K562 (cell line): ENCODE data around the gene CNTD1. TPM values are rescaled to one million over a fixed set of nuclear protein-coding genes. Genes with fewer than 3 reads are reported as not detected.

Source experiments
- ARID2 ChIP-seq: fragments of 450-650 bp; IDR thresholded peaks from 2 replicates; pipeline ENCODE4 v1.6.1; 2017; ENCODE audit warnings: antibody characterized with exemption, mild to moderate bottlenecking
- CTCFL ChIP-seq: IDR thresholded peaks from 2 replicates; pipeline ENCODE4 v1.6.1; 2011; ENCODE audit warnings: borderline replicate concordance, low read depth, mild to moderate bottlenecking, moderate library complexity, low read length; ENCODE audit not compliant: insufficient read depth, poor library complexity, severe bottlenecking
- EP400 ChIP-seq: fragments of 450-650 bp; IDR thresholded peaks from 2 replicates; pipeline ENCODE4 v1.6.1; 2017; ENCODE audit warnings: antibody characterized with exemption, mild to moderate bottlenecking, moderate library complexity
- ETS1 ChIP-seq: conservative IDR thresholded peaks from 2 replicates; pipeline ENCODE4 v1.6.1; 2011; ENCODE audit warnings: low read depth, mild to moderate bottlenecking, low read length; ENCODE audit not compliant: control insufficient read depth
- FOXJ3 ChIP-seq: sonication (generic); formaldehyde crosslinking; IDR thresholded peaks from 2 replicates; pipeline ENCODE4 v1.4.0; 2020; ENCODE audit warnings: mild to moderate bottlenecking, missing genetic modification reagents
- GABPB2 ChIP-seq: fragments of 250-450 bp; sonication (Bioruptor Pico); conservative IDR thresholded peaks from 2 replicates; pipeline ENCODE4 v1.5.1; 2021; ENCODE audit warnings: mild to moderate bottlenecking
- GTF2B ChIP-seq: IDR thresholded peaks from 2 replicates; pipeline ENCODE4 v1.6.1; 2011; ENCODE audit not compliant: insufficient read length; ENCODE audit errors: extremely low read depth
- JUND ChIP-seq, 2 experiments: IDR thresholded peaks; 2 replicates in 1 of 2; 3 replicates in 1 of 2; pipeline ENCODE4 v1.6.1; 2011; ENCODE audit warnings: borderline replicate concordance in 2 of 2, low read depth in 2 of 2, low read length in 2 of 2, improper control_type of control experiment in 1 of 2, missing biosample characterization in 1 of 2, missing genetic modification characterization in 1 of 2, missing genetic modification reagents in 1 of 2
- KLF6 ChIP-seq: fragments of 250-450 bp; sonication (Bioruptor Pico); IDR thresholded peaks from 2 replicates; pipeline ENCODE4 v1.4.0; 2020; ENCODE audit warnings: mild to moderate bottlenecking, moderate library complexity, borderline replicate concordance
- MAX ChIP-seq: sonication (generic); formaldehyde crosslinking; IDR thresholded peaks from 2 replicates; pipeline ENCODE4 v1.9.0; 2022; ENCODE audit warnings: mild to moderate bottlenecking, missing genetic modification reagents
- RCOR1 ChIP-seq, 2 experiments: IDR thresholded peaks; 2 replicates each; pipeline ENCODE4 v1.6.1; 2012; ENCODE audit warnings: low read depth in 2 of 2, low read length in 2 of 2, borderline replicate concordance in 1 of 2, improper control_type of control experiment in 1 of 2
- STAT6 ChIP-seq: sonication (generic); formaldehyde crosslinking; IDR thresholded peaks from 2 replicates; pipeline ENCODE4 v1.8.1; 2023; ENCODE audit warnings: mild to moderate bottlenecking, missing genetic modification reagents
- XRCC5 ChIP-seq: fragments of 200-400 bp; formaldehyde crosslinking; IDR thresholded peaks from 2 replicates; pipeline ENCODE4 v1.6.1; 2017; ENCODE audit warnings: low read depth, mild to moderate bottlenecking, low read length
- polyA plus RNA-seq, 8 experiments: library from polyadenylated mRNA; depleted of rRNA in 4 of 8; stranded (reverse) in 5 of 8; unstranded in 3 of 8; fragments of >200 nt; fragmentation: Nextera tagmentation in 2 of 8; fragmentation: Illumina TruSeq in 1 of 8; extraction: Ambion mirVana in 2 of 8; extraction: Trizol in 1 of 8; gene quantifications; 2 replicates each; pipeline versions ENCODE4 v1.2.1 to v1.2.3, GENCODE V29; 2011 to 2014; ENCODE audit warnings: inconsistent platforms in 1 of 8, missing spikeins in 1 of 8
- total RNA-seq, 7 experiments: library from RNA; depleted of rRNA in 6 of 7; stranded (reverse); fragments of >200 nt in 6 of 7; fragmentation: Illumina TruSeq in 2 of 7; extraction: Trizol in 2 of 7; gene quantifications; 2 replicates each; pipeline versions ENCODE4 v1.2.1 to v1.2.3, GENCODE V29; 2011 to 2021; ENCODE audit warnings: low replicate concordance in 1 of 7

The CNTD1 gene
- total and polyA plus RNA-seq, 9 of the 15 experiments (the other 6 are each of a cell fraction or from before 2014, with no cell fraction given): 0.12 to 0.86 (median 0.41) TPM; not detected in 1

GRCh38 chr17:42819939-42820535 is 21.4 kb downstream of the CNTD1 start (continued):
- TF ChIP-seq XRCC5 (0 out of 2 replicates have a peak, but pooled peaks have one; percentile 46), KLF6 (CRISPR knock-in tag) (no peak), RCOR1 (IDR thresholded peaks at IDR 0.05; ENCODE audit: borderline replicate concordance in 1 of 2, low read depth in 2 of 2, low read length in 2 of 2) (no peak), EP400 (no peak), STAT6 (no peak), CTCFL (peak; percentile 75), JUND (IDR thresholded peaks at IDR 0.05; ENCODE audit: borderline replicate concordance, low read depth, low read length) (0 out of 2 replicates have a peak, but pooled peaks have one; percentile 17), JUND (tag; IDR thresholded peaks at IDR 0.05; ENCODE audit: borderline replicate concordance, low read depth, low read length) (peak; percentile 18; the same call in 1 of the 3 replicates), MAX (CRISPR knock-in tag) (no peak), FOXJ3 (CRISPR knock-in tag) (no peak), GTF2B (no peak), GABPB2 (CRISPR knock-in tag) (no peak), ETS1 (no peak), ARID2 (no peak)
